HG03469 (cell line): ENCODE results near the gene MAGEF1.

Experiments used
- ATAC-seq: cut with Tn5 transposase; IDR thresholded peaks from one replicate; pipeline ENCODE4 v1.9.1; 2021; ENCODE audit warnings: mild to moderate bottlenecking, moderate library complexity, moderate number of reproducible peaks; ENCODE audit not compliant: unreplicated experiment

The MAGEF1 gene

GRCh38 chr3:184693011-184693975 lies 18.6 kb downstream of the MAGEF1 start:
- no peak for ATAC-seq

GRCh38 chr3:184691397-184692231 lies 20.2 kb downstream of the MAGEF1 start:
- ATAC-seq, result no peak

GRCh38 chr3:184690192-184690883 lies 21.5 kb downstream of the MAGEF1 start:
- no peak for ATAC-seq

GRCh38 chr3:184688882-184689271 lies 23.0 kb downstream of the MAGEF1 start:
- no peak for ATAC-seq

- no peak for ATAC-seq
Measured at GRCh38 chr3:184688251-184688881, 23.5 kb downstream of the MAGEF1 start.

- no peak for ATAC-seq
Measured at GRCh38 chr3:184687363-184688015, 24.4 kb downstream of the MAGEF1 start.

GRCh38 chr3:184685646-184686045 lies 26.2 kb downstream of the MAGEF1 start:
- no peak for ATAC-seq

GRCh38 chr3:184685055-184685454 lies 26.8 kb downstream of the MAGEF1 start:
- ATAC-seq, result no peak

- ATAC-seq, result no peak
Measured at GRCh38 chr3:184683900-184684560, 27.8 kb downstream of the MAGEF1 start.

- ATAC-seq, result no peak
Measured at GRCh38 chr3:184683234-184683633, 28.6 kb downstream of the MAGEF1 start.

- no peak for ATAC-seq
Measured at GRCh38 chr3:184682671-184683070, 29.2 kb downstream of the MAGEF1 start.

- ATAC-seq, result no peak
Measured at GRCh38 chr3:184680385-184681345, 31.2 kb downstream of the MAGEF1 start.

GRCh38 chr3:184679056-184679816 lies 32.6 kb downstream of the MAGEF1 start:
- ATAC-seq, result no peak

GRCh38 chr3:184678317-184679055 lies 33.4 kb downstream of the MAGEF1 start:
- no peak for ATAC-seq

GRCh38 chr3:184677344-184678316 lies 34.2 kb downstream of the MAGEF1 start:
- ATAC-seq, result no peak

- ATAC-seq, result no peak
Measured at GRCh38 chr3:184676927-184677326, 34.9 kb downstream of the MAGEF1 start.
